HG03521 (cell line): ENCODE results near the gene STXBP5.
A peak's percentile ranks its signal among the peaks of the same experiment; 100 is the strongest.

Source experiments
- ATAC-seq: cut with Tn5 transposase; IDR thresholded peaks from one replicate; pipeline ENCODE4 v1.9.1; 2021; ENCODE audit warnings: mild to moderate bottlenecking, moderate library complexity; ENCODE audit not compliant: unreplicated experiment

The STXBP5 gene

GRCh38 chr6:147177286-147177685 lies 26.9 kb upstream of the STXBP5 start:
- ATAC-seq: no peak

GRCh38 chr6:147178355-147178754 lies 25.9 kb upstream of the STXBP5 start:
- no peak for ATAC-seq

- ATAC-seq: no peak
Measured at GRCh38 chr6:147179809-147180208, 24.4 kb upstream of the STXBP5 start.

GRCh38 chr6:147180926-147181325 lies 23.3 kb upstream of the STXBP5 start:
- no peak for ATAC-seq

- ATAC-seq: no peak
Measured at GRCh38 chr6:147184379-147184778, 19.8 kb upstream of the STXBP5 start.

- no peak for ATAC-seq
Measured at GRCh38 chr6:147185216-147185615, 19.0 kb upstream of the STXBP5 start.

GRCh38 chr6:147190556-147190955 lies 13.7 kb upstream of the STXBP5 start:
- ATAC-seq: no peak

- no peak for ATAC-seq
Measured at GRCh38 chr6:147192278-147192911, 11.8 kb upstream of the STXBP5 start.

- ATAC-seq: no peak
Measured at GRCh38 chr6:147194652-147195411, 9.4 kb upstream of the STXBP5 start.

- no peak for ATAC-seq
Measured at GRCh38 chr6:147195510-147195909, 8.7 kb upstream of the STXBP5 start.

- no peak for ATAC-seq
Measured at GRCh38 chr6:147195987-147196386, 8.2 kb upstream of the STXBP5 start.

GRCh38 chr6:147200711-147201110 lies 3.5 kb upstream of the STXBP5 start:
- no peak for ATAC-seq

GRCh38 chr6:147201885-147202515 lies 2.2 kb upstream of the STXBP5 start:
- ATAC-seq: no peak

GRCh38 chr6:147202516-147203310 lies 1.5 kb upstream of the STXBP5 start:
- peak; percentile 81 for ATAC-seq

GRCh38 chr6:147203311-147204059 lies 732 bp upstream of the STXBP5 start:
- peak; percentile 51 for ATAC-seq

- ATAC-seq: no peak
Measured at GRCh38 chr6:147204843-147205311, 660 bp downstream of the STXBP5 start.

GRCh38 chr6:147205690-147206600 lies 1.7 kb downstream of the STXBP5 start:
- ATAC-seq: no peak

- ATAC-seq: no peak
Measured at GRCh38 chr6:147207351-147207750, 3.1 kb downstream of the STXBP5 start.
